ENCODE measurements around the gene ANO7.
A peak's percentile ranks its signal among the peaks of the same experiment; 100 is the strongest.
"Not testable (repeated sequence)": the region's sequence is repeated elsewhere in the genome, so short reads cannot be mapped to it uniquely, and the experiment has no call there.

The ANO7 gene

GRCh38 chr2:241191081-241191480 is 2.6 kb downstream of the ANO7 start:
- no peak for DNase-seq (ENCODE audit: low spot score)

- DNase-seq (ENCODE audit: low spot score), result no peak
These were observed 4.8 kb downstream of the ANO7 start for GRCh38 chr2:241193271-241193670.

- DNase-seq (ENCODE audit: low spot score), result no peak
These were observed 6.3 kb downstream of the ANO7 start for GRCh38 chr2:241194811-241195210.

- no peak for DNase-seq (ENCODE audit: low spot score)
These were observed 7.1 kb downstream of the ANO7 start for GRCh38 chr2:241195506-241196130.

GRCh38 chr2:241197246-241197645 is 8.8 kb downstream of the ANO7 start:
- not testable (repeated sequence) for DNase-seq (ENCODE audit: low spot score)

GRCh38 chr2:241197947-241198346 is 9.5 kb downstream of the ANO7 start:
- DNase-seq (ENCODE audit: low spot score), result no peak

GRCh38 chr2:241198381-241199279 is 10.2 kb downstream of the ANO7 start:
- DNase-seq (ENCODE audit: low spot score), result no peak

GRCh38 chr2:241199286-241199685 is 10.8 kb downstream of the ANO7 start:
- no peak for DNase-seq (ENCODE audit: low spot score)

- DNase-seq (ENCODE audit: low spot score), result no peak
These were observed 11.7 kb downstream of the ANO7 start for GRCh38 chr2:241199897-241200821.

GRCh38 chr2:241200822-241201395 is 12.4 kb downstream of the ANO7 start:
- DNase-seq (ENCODE audit: low spot score), result no peak

- DNase-seq (ENCODE audit: low spot score), result no peak
These were observed 13.2 kb downstream of the ANO7 start for GRCh38 chr2:241201445-241202267.

- DNase-seq (ENCODE audit: low spot score), result no peak
These were observed 13.8 kb downstream of the ANO7 start for GRCh38 chr2:241202268-241202585.

- DNase-seq (ENCODE audit: low spot score), result no peak
These were observed 14.2 kb downstream of the ANO7 start for GRCh38 chr2:241202681-241203080.

- DNase-seq (ENCODE audit: low spot score), result no peak
These were observed 14.9 kb downstream of the ANO7 start for GRCh38 chr2:241203218-241204009.

GRCh38 chr2:241204010-241204384 is 15.5 kb downstream of the ANO7 start:
- no peak for DNase-seq (ENCODE audit: low spot score)

GRCh38 chr2:241204490-241204889 is 16.0 kb downstream of the ANO7 start:
- no peak for DNase-seq (ENCODE audit: low spot score)

- no peak for DNase-seq (ENCODE audit: low spot score)
These were observed 16.6 kb downstream of the ANO7 start for GRCh38 chr2:241205086-241205485.

GRCh38 chr2:241207151-241207550 is 18.7 kb downstream of the ANO7 start:
- no peak for DNase-seq (ENCODE audit: low spot score)

GRCh38 chr2:241207641-241208040 is 19.2 kb downstream of the ANO7 start:
- no peak for DNase-seq (ENCODE audit: low spot score)

- DNase-seq (ENCODE audit: low spot score), result peak; percentile 39
These were observed 19.6 kb downstream of the ANO7 start for GRCh38 chr2:241208058-241208457.
